ENCODE data around the gene PPP1CB.

- TF ChIP-seq CTCF (IDR thresholded peaks at IDR 0.05) (peak; percentile 51 to 76 (median 66)), POLR2A (IDR thresholded peaks at IDR 0.05) (no peak)
These were observed 69.8 kb downstream of the PPP1CB start for GRCh38 chr2:28821295-28821958.

Data from heart left ventricle (tissue), 13 donors.